GM19351 (cell line): ENCODE results near the gene TNRC6C.
"Not testable (repeated sequence)": the region's sequence is repeated elsewhere in the genome, so short reads cannot be mapped to it uniquely, and the experiment has no call there.

Experiments
- ATAC-seq: cut with Tn5 transposase; IDR thresholded peaks from one replicate; pipeline ENCODE4 v1.9.1; 2021; ENCODE audit warnings: mild to moderate bottlenecking, moderate library complexity; ENCODE audit not compliant: unreplicated experiment

Gene TNRC6C

DNA sequence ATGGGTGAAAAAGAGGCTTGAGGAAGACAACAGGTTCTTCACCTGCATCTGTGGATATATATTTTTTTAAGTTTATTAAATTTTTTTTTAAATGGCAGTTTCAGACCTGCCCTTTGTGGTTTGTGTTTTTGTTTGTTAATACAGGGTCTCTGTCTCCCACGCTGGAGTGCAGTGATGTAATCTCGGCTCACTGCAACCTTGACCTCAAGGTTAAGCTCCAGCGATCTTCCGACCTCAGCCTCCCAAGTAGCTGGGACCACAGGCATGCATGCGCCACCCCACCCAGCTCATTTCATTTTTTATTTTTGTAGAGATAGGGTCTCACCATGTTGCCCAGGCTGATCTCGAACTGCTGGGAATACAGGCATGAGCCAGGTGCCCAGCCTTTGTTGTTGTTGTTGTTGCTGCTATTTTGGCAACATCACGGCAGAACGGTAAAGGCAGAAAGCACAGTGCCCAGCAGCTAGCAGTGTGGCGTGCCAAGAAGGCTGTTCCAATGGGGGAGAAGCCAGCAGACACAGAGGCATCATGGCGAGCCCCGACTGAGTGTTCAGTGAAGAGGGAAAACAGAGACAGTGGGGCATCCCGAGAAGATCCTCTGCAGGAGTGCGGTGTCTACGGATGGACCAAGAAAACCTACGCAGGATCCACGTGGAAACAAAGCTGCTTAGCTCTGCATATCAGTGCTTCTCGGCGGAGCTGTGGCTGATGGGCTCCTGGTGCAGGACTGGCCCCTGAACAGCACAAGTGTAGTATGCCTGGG, 150.4 kb downstream of the TNRC6C start:
- no peak for ATAC-seq

GRCh38 chr17:78109489-78109761, 150.9 kb downstream of the TNRC6C start:
- no peak for ATAC-seq

GRCh38 chr17:78110363-78111015, 152.0 kb downstream of the TNRC6C start:
- no peak for ATAC-seq

- no peak for ATAC-seq
Measured at GRCh38 chr17:78111016-78111726, 152.7 kb downstream of the TNRC6C start.

DNA sequence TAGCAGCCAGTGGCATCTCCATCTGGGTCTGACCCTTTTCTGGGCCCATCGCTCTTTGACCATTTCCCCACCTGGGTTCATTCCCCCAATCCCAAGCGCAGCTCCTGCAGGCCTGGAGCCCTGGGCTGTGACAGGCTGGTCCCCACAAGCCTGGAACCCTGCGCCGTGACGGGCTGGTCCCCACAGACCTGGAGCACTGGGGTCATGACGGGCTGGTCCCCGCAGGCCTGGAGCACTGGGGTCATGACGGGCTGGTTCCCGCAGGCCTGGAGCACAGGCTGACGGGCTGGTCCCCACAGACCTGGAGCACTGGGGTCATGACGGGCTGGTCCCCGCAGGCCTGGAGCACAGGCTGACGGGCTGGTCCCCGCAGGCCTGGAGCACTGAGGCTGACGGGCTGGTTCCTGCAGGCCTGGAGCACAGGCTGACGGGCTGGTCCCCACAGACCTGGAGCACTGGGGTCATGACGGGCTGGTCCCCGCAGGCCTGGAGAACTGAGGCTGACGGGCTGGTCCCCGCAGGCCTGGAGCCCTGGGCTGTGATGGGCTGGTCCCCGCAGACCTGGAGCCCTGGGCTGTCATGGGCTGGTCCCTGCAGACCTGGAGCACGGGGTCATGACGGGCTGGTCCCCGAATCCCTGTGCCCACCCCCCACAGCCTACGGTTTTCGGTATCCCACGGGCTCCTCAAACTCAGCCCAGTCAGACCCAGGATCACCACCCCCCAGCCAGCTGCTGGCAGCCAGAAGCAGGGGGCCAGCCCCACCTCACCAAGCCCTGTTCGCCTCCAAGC, 153.4 kb downstream of the TNRC6C start:
- ATAC-seq: no peak

DNA sequence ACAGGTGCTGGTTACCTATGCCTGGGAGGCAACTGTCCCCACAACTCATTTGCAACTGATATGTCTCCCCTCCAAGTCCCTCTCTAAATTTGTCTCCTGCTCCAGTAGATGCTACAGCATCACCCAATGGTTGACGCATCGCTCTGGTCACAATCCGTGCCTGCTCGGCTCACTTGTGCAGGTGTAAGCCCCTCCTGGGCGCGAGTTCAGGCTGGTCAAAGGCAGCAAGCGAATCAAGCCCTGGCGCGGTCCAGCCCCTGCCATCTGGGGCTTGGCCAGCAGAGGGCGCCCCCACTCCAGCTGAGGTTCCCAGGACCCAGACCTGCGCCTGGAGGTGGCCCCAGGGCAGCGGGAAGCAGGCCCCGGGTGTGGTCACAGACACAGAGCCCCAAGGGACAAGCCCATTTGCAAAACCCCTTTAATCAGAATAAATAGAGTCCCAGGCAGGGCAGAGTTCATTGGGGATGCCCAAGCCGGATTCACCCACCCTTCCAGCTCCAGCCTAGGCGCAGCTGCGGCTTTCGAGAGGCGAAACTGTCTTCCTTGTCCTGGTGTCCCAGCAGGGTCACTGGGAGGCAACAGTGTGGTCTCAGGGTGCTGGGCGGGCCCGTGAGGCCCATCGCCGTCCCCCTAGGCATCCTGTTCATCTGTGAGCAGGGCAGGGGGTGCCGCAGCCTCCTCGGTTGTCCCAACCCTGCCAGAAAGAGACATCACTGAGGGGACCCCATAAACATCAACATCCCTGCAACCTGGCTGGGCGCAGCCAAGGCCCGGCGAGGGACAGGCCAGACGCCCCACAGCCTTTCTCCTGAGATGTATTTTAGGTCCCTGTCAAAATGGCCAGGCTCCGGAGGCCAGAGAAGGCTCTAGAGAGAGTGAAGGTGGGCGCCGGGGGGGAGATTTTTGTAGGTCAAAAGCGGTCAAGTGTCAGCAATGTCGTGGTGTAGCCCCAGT, 154.3 kb downstream of the TNRC6C start:
- ATAC-seq: no peak

GRCh38 chr17:78113804-78114785, 155.6 kb downstream of the TNRC6C start:
- ATAC-seq: no peak

- ATAC-seq: no peak
Measured at GRCh38 chr17:78114831-78115723, 156.6 kb downstream of the TNRC6C start.

- not testable (repeated sequence) for ATAC-seq
Measured at GRCh38 chr17:78115803-78116202, 157.3 kb downstream of the TNRC6C start.

- ATAC-seq: no peak
Measured at GRCh38 chr17:78116411-78116810, 157.9 kb downstream of the TNRC6C start.

DNA sequence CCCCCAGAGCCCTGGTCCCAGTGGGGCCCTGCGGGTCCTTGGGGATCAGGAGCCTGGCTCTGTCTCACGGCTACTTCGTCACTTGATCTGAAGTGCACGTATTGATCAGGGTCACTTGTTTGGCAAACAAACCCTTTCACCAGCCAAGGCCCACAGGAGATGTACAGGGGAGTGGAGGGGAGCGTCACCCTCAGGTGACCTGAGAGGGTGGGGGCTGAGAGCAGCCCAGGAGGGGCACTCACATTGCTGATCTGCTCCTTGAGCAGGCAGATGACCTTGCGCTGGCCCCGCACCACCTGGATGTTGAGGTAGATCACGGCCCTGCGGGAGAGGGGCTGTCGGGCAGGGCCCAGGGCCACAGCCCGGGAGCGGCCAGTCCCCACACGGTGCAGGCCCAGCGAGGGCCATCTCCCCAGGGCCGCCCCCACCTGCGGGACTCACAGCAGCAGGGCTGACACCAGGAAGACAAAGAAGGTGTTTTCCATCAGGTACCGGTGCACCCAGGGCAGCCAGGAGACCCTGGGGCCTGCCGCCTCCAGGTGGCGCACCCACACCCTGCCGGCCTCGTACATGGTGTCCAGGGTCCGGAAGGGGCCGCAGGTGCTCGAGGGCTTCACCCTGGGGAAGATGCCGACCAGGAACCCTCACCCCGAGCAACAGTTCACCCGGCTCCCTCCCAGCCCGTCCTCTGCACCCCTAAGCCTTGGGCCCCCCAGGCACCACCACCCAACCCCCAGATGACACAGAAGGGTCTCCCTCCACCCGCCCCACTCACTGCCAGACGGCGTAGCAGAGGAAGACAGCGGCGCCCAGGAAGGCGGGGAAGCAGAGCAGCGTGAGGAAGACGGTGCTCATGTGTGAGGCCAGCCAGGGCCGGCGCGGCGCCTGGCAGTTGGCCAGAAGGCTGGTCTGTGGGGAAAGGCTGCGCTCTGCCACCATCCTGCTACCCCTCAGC, 158.8 kb downstream of the TNRC6C start:
- no peak for ATAC-seq

DNA sequence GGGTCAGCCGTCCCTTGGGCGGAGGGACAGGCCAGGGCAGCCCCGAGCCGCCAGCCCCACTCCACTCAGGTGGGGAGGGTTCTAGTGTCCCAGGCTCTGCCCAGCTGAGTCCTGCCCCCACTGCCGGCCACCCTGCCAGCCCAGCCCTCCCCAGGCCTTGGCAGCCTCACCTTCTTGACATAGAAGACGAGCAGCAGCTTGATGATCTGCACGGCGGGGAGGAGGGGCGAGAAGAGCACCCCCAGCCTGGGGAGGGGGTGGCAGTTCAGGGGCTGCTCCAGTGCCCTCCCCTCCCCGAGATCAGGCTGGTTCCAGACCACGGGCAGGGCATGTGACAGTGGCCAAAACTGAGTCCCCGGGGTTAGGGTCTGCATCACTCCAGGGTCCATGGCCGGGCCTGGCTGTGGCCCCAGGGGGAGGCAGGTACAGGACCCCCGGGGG, 160.3 kb downstream of the TNRC6C start:
- no peak for ATAC-seq

DNA sequence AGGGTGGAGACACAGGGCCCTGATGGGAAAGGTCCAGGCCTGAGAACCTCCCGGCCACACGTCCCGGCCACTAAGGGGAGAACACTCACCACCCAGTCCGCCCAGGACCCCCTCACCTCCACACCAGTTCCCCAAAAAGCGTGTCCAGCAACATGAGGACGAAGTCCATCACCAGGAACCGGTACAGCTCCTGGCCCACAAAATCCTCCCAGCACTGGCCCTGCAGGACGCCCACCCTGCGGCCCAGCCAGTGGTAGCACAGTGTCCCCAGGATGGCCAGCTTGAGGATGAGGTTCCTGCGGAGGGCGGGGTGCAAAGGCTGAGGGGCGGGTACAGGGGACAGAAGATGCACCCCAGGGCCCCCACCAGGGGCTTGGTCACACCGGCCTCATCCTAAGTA, 162.0 kb downstream of the TNRC6C start:
- no peak for ATAC-seq

- ATAC-seq: no peak
Measured at GRCh38 chr17:78120971-78121800, 162.7 kb downstream of the TNRC6C start.

GRCh38 chr17:78121801-78122215, 163.3 kb downstream of the TNRC6C start:
- no peak for ATAC-seq
